ENCODE data around the gene PPM1D. TPM values are rescaled to one million over a fixed set of nuclear protein-coding genes. Genes with fewer than 3 reads are reported as not detected.

Gene PPM1D
- total and polyA plus RNA-seq, 2 of the 13 experiments (the other 11 are each of a cell fraction or from before 2014, with no cell fraction given): 8.0 to 26.2 TPM

- in situ Hi-C loops (cut with HindIII; ENCODE audit: extremely low pct_ligation_motif_present, low pct_unique_long_range_greater_than_20kb) (no loop called here), intact Hi-C loops (cut with micrococcal nuclease; ENCODE audit: unreplicated experiment) (no loop called here)
- TF ChIP-seq NFE2 (CRISPR knock-in tag; IDR thresholded peaks at IDR 0.05) (no peak), GMEB2 (CRISPR knock-in tag; IDR thresholded peaks at IDR 0.05; ENCODE audit: low read depth) (no peak), ZSCAN5A (CRISPR knock-in tag; IDR thresholded peaks at IDR 0.05; ENCODE audit: borderline replicate concordance) (no peak), KAT8 (CRISPR knock-in tag; IDR thresholded peaks at IDR 0.05) (no peak), KLF12 (CRISPR knock-in tag; IDR thresholded peaks at IDR 0.05; ENCODE audit: borderline replicate concordance) (no peak), ZNF609 (CRISPR knock-in tag; IDR thresholded peaks at IDR 0.05; ENCODE audit: borderline replicate concordance) (no peak), SP140L (CRISPR knock-in tag; IDR thresholded peaks at IDR 0.05; ENCODE audit: borderline replicate concordance) (no peak)
- TF ChIP-seq, protein P1, sequence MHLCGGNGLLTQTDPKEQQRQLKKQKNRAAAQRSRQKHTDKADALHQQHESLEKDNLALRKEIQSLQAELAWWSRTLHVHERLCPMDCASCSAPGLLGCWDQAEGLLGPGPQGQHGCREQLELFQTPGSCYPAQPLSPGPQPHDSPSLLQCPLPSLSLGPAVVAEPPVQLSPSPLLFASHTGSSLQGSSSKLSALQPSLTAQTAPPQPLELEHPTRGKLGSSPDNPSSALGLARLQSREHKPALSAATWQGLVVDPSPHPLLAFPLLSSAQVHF (CRISPR knock-in tag; IDR thresholded peaks at IDR 0.05): no peak
- no TSS peak for BruUV-seq (replicated peaks)
- no peaks in the 10 kb centered on the region for H3K4me1 ChIP-seq (ENCODE audit: insufficient read depth, low read length)
- ATAC-seq (no peak), DNase-seq (ENCODE audit: low spot score) (no peak), FAIRE-seq (no peak)
- H4K20me1 ChIP-seq (ENCODE audit: insufficient read depth, low read length): no peaks in the 10 kb centered on the region
- no peak overlapping the region for H3K4me2 ChIP-seq (ENCODE audit: low read depth, low read length)
- POLR2A ChIA-PET: no interaction called here
- H3K27me3 ChIP-seq (ENCODE audit: control insufficient read depth in 1 of 2, insufficient read depth in 2 of 2, low read length in 2 of 2): no peaks in the 10 kb centered on the region
- H3K36me3 ChIP-seq (replicated peaks in 1 of 2; ENCODE audit: control insufficient read depth in 1 of 2, insufficient read depth in 2 of 2, low read length in 2 of 2): peaks cover 8 to 52% of the 10 kb centered on the region in 2 experiments
- no peak overlapping the region for H3K9ac ChIP-seq (ENCODE audit: insufficient read depth, low read depth, low read length)
- 98% methylated on average over 2 of the region's 2 CpGs for WGBS (ENCODE audit: low lambda C conversion rate)
- CTCF ChIA-PET (ENCODE audit: low intra/inter-chr PET ratio, low total read pairs): no interaction called here
- no peak overlapping the region for H2AFZ ChIP-seq (ENCODE audit: low read length)
- no peak overlapping the region for H3K4me3 ChIP-seq (replicated peaks in 1 of 3; ENCODE audit: insufficient read depth in 1 of 3, low read depth in 2 of 3, low read length in 3 of 3)
- no peaks in the 10 kb centered on the region for H3K9me3 ChIP-seq (ENCODE audit: low read length)
- no peaks in the 10 kb centered on the region for H3K79me2 ChIP-seq (ENCODE audit: insufficient read depth, low read length)
- H3K27ac ChIP-seq (ENCODE audit: extremely low read length, insufficient read depth, low read length): no peak overlapping the region
Observed at GRCh38 chr17:60661489-60661888, 61.5 kb downstream of the PPM1D start.

Measured in HepG2 (cell line).